GM23338 (cell line): Measurements from ENCODE around the gene ADIPOR2. TPM values are rescaled to one million over a fixed set of nuclear protein-coding genes. Genes with fewer than 3 reads are reported as not detected.
A peak's percentile ranks its signal among the peaks of the same experiment; 100 is the strongest.

Experiments used
- ATAC-seq: fragments of 200-7000 bp; cut with Tn5 transposase; 3 replicates; pipeline ENCODE4 v1.9.1; 2020
- DNase-seq: peaks from one replicate; pipeline ENCODE4 v3.0.0-alpha.2; 2015; ENCODE audit warnings: low spot score
- H2AFZ ChIP-seq: fragments of 200-600 bp; sonication (generic); 2 replicates; pipeline ENCODE4 v1.8.0; 2016; ENCODE audit warnings: antibody characterized with exemption, mild to moderate bottlenecking, moderate library complexity
- H3F3A ChIP-seq: fragments of 200-600 bp; sonication (generic); replicated peaks from 2 replicates; pipeline ENCODE4 v1.8.0; 2017; ENCODE audit warnings: antibody characterized with exemption, mixed run types, low read depth
- H3K27ac ChIP-seq: fragments of 200-600 bp; sonication (generic); 2 replicates; pipeline ENCODE4 v1.6.1; 2016; ENCODE audit warnings: low read depth
- H3K27me3 ChIP-seq: fragments of 200-600 bp; sonication (generic); 2 replicates; pipeline ENCODE4 v1.8.0; 2016; ENCODE audit warnings: mild to moderate bottlenecking, mixed run types, moderate library complexity; ENCODE audit not compliant: insufficient read depth
- H3K36me3 ChIP-seq: fragments of 200-600 bp; sonication (generic); 2 replicates; pipeline ENCODE4 v1.8.0; 2016; ENCODE audit warnings: mild to moderate bottlenecking; ENCODE audit not compliant: insufficient read depth
- H3K4me1 ChIP-seq: fragments of 200-600 bp; sonication (generic); 2 replicates; pipeline ENCODE4 v1.8.0; 2016; ENCODE audit warnings: mild to moderate bottlenecking, moderate library complexity; ENCODE audit not compliant: insufficient read depth
- H3K4me2 ChIP-seq: fragments of 200-600 bp; sonication (generic); 2 replicates; pipeline ENCODE4 v1.7.1; 2017; ENCODE audit warnings: mixed run types
- H3K4me3 ChIP-seq: fragments of 200-600 bp; sonication (generic); 2 replicates; pipeline ENCODE4 v1.6.1; 2016; ENCODE audit warnings: mixed run types
- H3K79me2 ChIP-seq: fragments of 200-600 bp; sonication (generic); replicated peaks from 2 replicates; pipeline ENCODE4 v1.8.0; 2017; ENCODE audit warnings: mild to moderate bottlenecking; ENCODE audit not compliant: insufficient read depth
- H3K9me2 ChIP-seq: fragments of 200-600 bp; sonication (generic); 2 replicates; pipeline ENCODE4 v1.8.0; 2017; ENCODE audit not compliant: insufficient read depth
- H4K20me1 ChIP-seq: fragments of 200-600 bp; sonication (generic); replicated peaks from 2 replicates; pipeline ENCODE4 v1.8.0; 2017; ENCODE audit warnings: mild to moderate bottlenecking; ENCODE audit not compliant: insufficient read depth
- H3K27ac Mint-ChIP-seq: 2 replicates; pipeline ENCODE4 v1.8.0; 2020; ENCODE audit warnings: inconsistent platforms, mild to moderate bottlenecking, moderate library complexity, mixed read lengths
- H3K27me3 Mint-ChIP-seq: 3 replicates; pipeline ENCODE4 v1.8.0; 2022; ENCODE audit warnings: low read depth, mild to moderate bottlenecking, moderate library complexity, mixed read lengths, inconsistent platforms; ENCODE audit not compliant: insufficient read depth, poor library complexity
- H3K36me3 Mint-ChIP-seq: 3 replicates; pipeline ENCODE4 v1.8.0; 2021; ENCODE audit warnings: low read depth, mild to moderate bottlenecking, inconsistent platforms, moderate library complexity, mixed read lengths
- H3K4me1 Mint-ChIP-seq: 3 replicates; pipeline ENCODE4 v1.8.0; 2020; ENCODE audit warnings: mild to moderate bottlenecking, inconsistent platforms, mixed read lengths
- H3K4me3 Mint-ChIP-seq: 3 replicates; pipeline ENCODE4 v1.8.0; 2021; ENCODE audit warnings: moderate library complexity, mild to moderate bottlenecking, inconsistent platforms, mixed read lengths
- H3K9me3 Mint-ChIP-seq: 3 replicates; pipeline ENCODE4 v1.8.0; 2020; ENCODE audit warnings: moderate library complexity, mild to moderate bottlenecking, inconsistent platforms, mixed read lengths
- CTCF ChIP-seq, 2 experiments: fragments of 200-600 bp in 1 of 2; sonication (generic) in 1 of 2; conservative IDR thresholded peaks; 2 replicates each; pipeline versions ENCODE4 v1.5.1 to v1.6.1; 2016 to 2017; ENCODE audit warnings: antibody characterized with exemption in 2 of 2, low read depth in 2 of 2, mild to moderate bottlenecking in 2 of 2, moderate library complexity in 1 of 2
- EZH2 ChIP-seq: fragments of 200-600 bp; sonication (generic); IDR thresholded peaks from one replicate; pipeline ENCODE4 v1.8.0; 2017; ENCODE audit warnings: antibody characterized with exemption, mild to moderate bottlenecking, low read depth; ENCODE audit not compliant: unreplicated experiment
- JUNB ChIP-seq: IDR thresholded peaks from one replicate; pipeline ENCODE4 v1.6.1; 2016; ENCODE audit warnings: antibody characterized with exemption; ENCODE audit not compliant: unreplicated experiment
- NANOG ChIP-seq: IDR thresholded peaks from 2 replicates; pipeline ENCODE4 v1.6.1; 2016; ENCODE audit warnings: antibody characterized with exemption, borderline replicate concordance
- REST ChIP-seq: IDR thresholded peaks from one replicate; pipeline ENCODE4 v1.6.1; 2018; ENCODE audit warnings: antibody characterized with exemption; ENCODE audit not compliant: unreplicated experiment
- STAT1 ChIP-seq: IDR thresholded peaks from one replicate; pipeline ENCODE4 v1.6.1; 2016; ENCODE audit warnings: antibody characterized with exemption; ENCODE audit not compliant: unreplicated experiment
- ZNF331 ChIP-seq: fragments of 250-450 bp; sonication (Bioruptor Pico); IDR thresholded peaks from 2 replicates; pipeline ENCODE4 v1.5.0; 2020; ENCODE audit warnings: low read depth, mild to moderate bottlenecking, moderate library complexity
- ZNF462 ChIP-seq: fragments of 250-450 bp; sonication (Bioruptor Pico); IDR thresholded peaks from 2 replicates; pipeline ENCODE4 v1.5.0; 2020; ENCODE audit warnings: mild to moderate bottlenecking, moderate library complexity
- polyA plus RNA-seq: library from polyadenylated mRNA; unstranded; fragments of >200 nt; fragmentation: Nextera tagmentation; extraction: Ambion mirVana; gene quantifications from 2 replicates; pipeline ENCODE4 v1.2.1, GENCODE V29; 2016
- total RNA-seq: library from RNA; depleted of rRNA; stranded (reverse); fragments of >200 nt; shearing (Covaris generic); gene quantifications from 2 replicates; pipeline ENCODE4 v1.2.3, GENCODE V29; 2014

The ADIPOR2 gene
- total and polyA plus RNA-seq, 2 experiments from 2014 or later: 11.7 to 36.2 TPM

GRCh38 chr12:1800401-1801302 is 109.8 kb downstream of the ADIPOR2 start:
- H3K27ac ChIP-seq: no peak overlapping the region
- TF ChIP-seq CTCF (conservative IDR thresholded peaks at IDR 0.05; ENCODE audit: low read depth in 2 of 2): peak; percentile 55 to 80
- no peak for TF ChIP-seq REST
- TF ChIP-seq STAT1: no peak
- ATAC-seq (peak; percentile 67), DNase-seq (peak; percentile 84)
- no peaks in the 10 kb centered on the region for H3K9me2 ChIP-seq
- Mint-ChIP-seq H3K27me3 (peaks cover 11% of the 10 kb centered on the region), H3K9me3 (no peaks in the 10 kb centered on the region; the same call in 2 of the 3 replicates), H3K4me3 (no peak overlapping the region), H3K36me3 (no peaks in the 10 kb centered on the region; the same call in 2 of the 3 replicates), H3K4me1 (peaks cover 2% of the 10 kb centered on the region), H3K27ac (no peak overlapping the region)
- H3K4me3 ChIP-seq: no peak overlapping the region
- peaks cover 5% of the 10 kb centered on the region for H3K27me3 ChIP-seq
- H2AFZ ChIP-seq: no peak overlapping the region
- no peak overlapping the region for H3K4me2 ChIP-seq
- H4K20me1 ChIP-seq: no peaks in the 10 kb centered on the region
- peaks cover 3% of the 10 kb centered on the region; the same call in 1 of the 2 replicates for H3K4me1 ChIP-seq
- no peaks in the 10 kb centered on the region for H3K36me3 ChIP-seq
- no peaks in the 10 kb centered on the region for H3K79me2 ChIP-seq
- H3F3A ChIP-seq: no peaks in the 10 kb centered on the region

- DNase-seq: no peak
- no peak for TF ChIP-seq ZNF331 (CRISPR knock-in tag)
- TF ChIP-seq ZNF462 (CRISPR knock-in tag): no peak
- TF ChIP-seq JUNB: no peak
- no peak for TF ChIP-seq NANOG
- TF ChIP-seq EZH2: no peak
Observed at GRCh38 chr12:1801303-1801975, 110.6 kb downstream of the ADIPOR2 start.

More at GRCh38 chr12:1801303-1801975, 110.6 kb downstream of the ADIPOR2 start:
- no peak overlapping the region for H3K4me3 ChIP-seq
- Mint-ChIP-seq H3K4me3 (no peak overlapping the region), H3K27me3 (peaks cover 5% of the 10 kb centered on the region), H3K27ac (no peak overlapping the region), H3K9me3 (no peaks in the 10 kb centered on the region), H3K4me1 (no peaks in the 10 kb centered on the region; the same call in 2 of the 3 replicates), H3K36me3 (no peaks in the 10 kb centered on the region; the same call in 2 of the 3 replicates)
- H3K4me2 ChIP-seq: no peak overlapping the region
- H3K79me2 ChIP-seq: no peaks in the 10 kb centered on the region
- no peaks in the 10 kb centered on the region for H3F3A ChIP-seq
- H3K4me1 ChIP-seq: no peaks in the 10 kb centered on the region
- H3K27ac ChIP-seq: no peak overlapping the region
- no peaks in the 10 kb centered on the region for H4K20me1 ChIP-seq
- H3K27me3 ChIP-seq: peaks cover 2% of the 10 kb centered on the region
- ATAC-seq: no peak
- no peak overlapping the region for H2AFZ ChIP-seq
- H3K36me3 ChIP-seq: no peaks in the 10 kb centered on the region
- no peaks in the 10 kb centered on the region for H3K9me2 ChIP-seq
